ENCODE results near the gene SEMA6A. TPM values are rescaled to one million over a fixed set of nuclear protein-coding genes. Genes with fewer than 3 reads are reported as not detected.

The SEMA6A gene
- total RNA-seq, 1 experiment from 2014 or later: 18.3 TPM

- CTCF ChIA-PET: no interaction called here
- no peak for DNase-seq
- no peaks in the 10 kb centered on the region for H3K27me3 ChIP-seq (replicated peaks; ENCODE audit: control insufficient read depth, insufficient read depth, low read length)
- TF ChIP-seq CTCF (IDR thresholded peaks at IDR 0.05; ENCODE audit: insufficient read depth in 1 of 2, low read depth in 1 of 2, low read length in 1 of 2, severe bottlenecking in 1 of 2, unreplicated experiment in 1 of 2): no peak
- H3K9me3 ChIP-seq: no peaks in the 10 kb centered on the region
- no peak overlapping the region for H3K4me3 ChIP-seq (ENCODE audit: low read depth, low read length)
- H3K4me1 ChIP-seq: no peaks in the 10 kb centered on the region; the same call in 1 of the 2 replicates
- peaks cover 6% of the 10 kb centered on the region for H3K36me3 Mint-ChIP-seq (ENCODE audit: insufficient read depth, unreplicated experiment)
- no peaks in the 10 kb centered on the region for H3K9me3 Mint-ChIP-seq (ENCODE audit: unreplicated experiment)
- no peaks in the 10 kb centered on the region; the same call in 1 of the 2 replicates for H3K36me3 ChIP-seq (ENCODE audit: control insufficient read depth, insufficient read depth, low read length)
- no peaks in the 10 kb centered on the region for H3K27me3 Mint-ChIP-seq (ENCODE audit: insufficient read depth, unreplicated experiment)
- no peak overlapping the region for H3K27ac Mint-ChIP-seq (ENCODE audit: unreplicated experiment)
- POLR2A ChIA-PET: no interaction called here
- H3K4me1 Mint-ChIP-seq (ENCODE audit: low read depth, unreplicated experiment): no peaks in the 10 kb centered on the region
- no peak overlapping the region for H3K4me3 Mint-ChIP-seq (ENCODE audit: unreplicated experiment)
- intact Hi-C loops (cut with micrococcal nuclease; ENCODE audit: unreplicated experiment): no loop called here
- BruUV-seq (replicated peaks): no TSS peak
Measured at GRCh38 chr5:116504593-116505166, 69.9 kb downstream of the SEMA6A start.

- H3K4me3 ChIP-seq (ENCODE audit: low read depth, low read length): no peak overlapping the region
- no TSS peak for BruUV-seq (replicated peaks)
- no peaks in the 10 kb centered on the region; the same call in 1 of the 2 replicates for H3K4me1 ChIP-seq
- Mint-ChIP-seq H3K36me3 (ENCODE audit: insufficient read depth, unreplicated experiment) (peaks cover 10% of the 10 kb centered on the region), H3K27ac (ENCODE audit: unreplicated experiment) (no peak overlapping the region), H3K4me3 (ENCODE audit: unreplicated experiment) (no peak overlapping the region), H3K4me1 (ENCODE audit: low read depth, unreplicated experiment) (no peaks in the 10 kb centered on the region), H3K27me3 (ENCODE audit: insufficient read depth, unreplicated experiment) (no peaks in the 10 kb centered on the region), H3K9me3 (ENCODE audit: unreplicated experiment) (no peaks in the 10 kb centered on the region)
- no peak for TF ChIP-seq CTCF (IDR thresholded peaks at IDR 0.05; ENCODE audit: insufficient read depth in 1 of 2, low read depth in 1 of 2, low read length in 1 of 2, severe bottlenecking in 1 of 2, unreplicated experiment in 1 of 2)
- no peaks in the 10 kb centered on the region; the same call in 1 of the 2 replicates for H3K36me3 ChIP-seq (ENCODE audit: control insufficient read depth, insufficient read depth, low read length)
- ChIA-PET CTCF (no interaction called here), POLR2A (no interaction called here)
- intact Hi-C loops (cut with micrococcal nuclease; ENCODE audit: unreplicated experiment): no loop called here
- no peaks in the 10 kb centered on the region for H3K9me3 ChIP-seq
- DNase-seq: no peak
- H3K27me3 ChIP-seq (replicated peaks; ENCODE audit: control insufficient read depth, insufficient read depth, low read length): no peaks in the 10 kb centered on the region
Measured at GRCh38 chr5:116502616-116503015, 72.0 kb downstream of the SEMA6A start.

GRCh38 chr5:116502138-116502537 is 72.5 kb downstream of the SEMA6A start:
- Histone ChIP-seq H3K4me3 (ENCODE audit: low read depth, low read length) (no peak overlapping the region), H3K9me3 (no peaks in the 10 kb centered on the region), H3K36me3 (ENCODE audit: control insufficient read depth, insufficient read depth, low read length) (no peaks in the 10 kb centered on the region; the same call in 1 of the 2 replicates), H3K27me3 (replicated peaks; ENCODE audit: control insufficient read depth, insufficient read depth, low read length) (no peaks in the 10 kb centered on the region), H3K4me1 (no peaks in the 10 kb centered on the region; the same call in 1 of the 2 replicates)
- TF ChIP-seq CTCF (IDR thresholded peaks at IDR 0.05; ENCODE audit: insufficient read depth in 1 of 2, low read depth in 1 of 2, low read length in 1 of 2, severe bottlenecking in 1 of 2, unreplicated experiment in 1 of 2): no peak
- no peaks in the 10 kb centered on the region for H3K4me1 Mint-ChIP-seq (ENCODE audit: low read depth, unreplicated experiment)
- no TSS peak for BruUV-seq (replicated peaks)
- ChIA-PET CTCF (no interaction called here), POLR2A (no interaction called here)
- peaks cover 10% of the 10 kb centered on the region for H3K36me3 Mint-ChIP-seq (ENCODE audit: insufficient read depth, unreplicated experiment)
- no peak overlapping the region for H3K4me3 Mint-ChIP-seq (ENCODE audit: unreplicated experiment)
- H3K27ac Mint-ChIP-seq (ENCODE audit: unreplicated experiment): no peak overlapping the region
- no peak for DNase-seq
- H3K9me3 Mint-ChIP-seq (ENCODE audit: unreplicated experiment): no peaks in the 10 kb centered on the region
- H3K27me3 Mint-ChIP-seq (ENCODE audit: insufficient read depth, unreplicated experiment): no peaks in the 10 kb centered on the region
- intact Hi-C loops (cut with micrococcal nuclease; ENCODE audit: unreplicated experiment): no loop called here
